22Rv1 (cell line): ENCODE measurements around the gene MDM1.

ENCODE experiments used
- ZFX ChIP-seq: fragments of 450-650 bp; IDR thresholded peaks from 2 replicates; pipeline ENCODE4 v1.6.1; 2017; ENCODE audit warnings: antibody characterized with exemption, borderline replicate concordance
- TF ChIP-seq, protein P1 (sequence below): fragments of 450-650 bp; IDR thresholded peaks from 2 replicates; pipeline ENCODE4 v1.5.1; 2017; ENCODE audit warnings: mild to moderate bottlenecking

DNA sequence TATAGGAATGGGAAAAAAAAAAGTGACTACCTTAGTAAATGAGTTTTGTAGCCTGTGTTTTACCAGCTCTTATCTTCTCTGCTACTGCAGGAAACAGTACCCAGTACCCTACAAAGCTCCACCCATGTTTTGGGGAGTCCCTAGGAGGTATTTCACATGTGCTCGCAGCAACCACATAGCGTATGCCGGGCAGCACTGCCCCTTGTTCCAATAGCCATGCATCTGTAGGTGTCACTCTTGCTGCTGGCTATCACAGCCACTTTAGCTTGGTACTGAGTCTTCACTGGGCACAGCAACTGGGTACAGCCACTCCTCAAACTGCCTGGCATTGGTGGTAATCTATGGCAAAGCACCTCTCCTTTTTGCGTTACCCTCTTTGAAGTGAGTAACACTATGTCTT lies 2.0 kb upstream of the MDM1 start:
- TF ChIP-seq, protein P1, sequence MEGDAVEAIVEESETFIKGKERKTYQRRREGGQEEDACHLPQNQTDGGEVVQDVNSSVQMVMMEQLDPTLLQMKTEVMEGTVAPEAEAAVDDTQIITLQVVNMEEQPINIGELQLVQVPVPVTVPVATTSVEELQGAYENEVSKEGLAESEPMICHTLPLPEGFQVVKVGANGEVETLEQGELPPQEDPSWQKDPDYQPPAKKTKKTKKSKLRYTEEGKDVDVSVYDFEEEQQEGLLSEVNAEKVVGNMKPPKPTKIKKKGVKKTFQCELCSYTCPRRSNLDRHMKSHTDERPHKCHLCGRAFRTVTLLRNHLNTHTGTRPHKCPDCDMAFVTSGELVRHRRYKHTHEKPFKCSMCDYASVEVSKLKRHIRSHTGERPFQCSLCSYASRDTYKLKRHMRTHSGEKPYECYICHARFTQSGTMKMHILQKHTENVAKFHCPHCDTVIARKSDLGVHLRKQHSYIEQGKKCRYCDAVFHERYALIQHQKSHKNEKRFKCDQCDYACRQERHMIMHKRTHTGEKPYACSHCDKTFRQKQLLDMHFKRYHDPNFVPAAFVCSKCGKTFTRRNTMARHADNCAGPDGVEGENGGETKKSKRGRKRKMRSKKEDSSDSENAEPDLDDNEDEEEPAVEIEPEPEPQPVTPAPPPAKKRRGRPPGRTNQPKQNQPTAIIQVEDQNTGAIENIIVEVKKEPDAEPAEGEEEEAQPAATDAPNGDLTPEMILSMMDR = peak; percentile 13; the same call in 1 of the 2 replicates
- TF ChIP-seq ZFX = no peak
